Nephron progenitor cell (in vitro differentiated cells): ENCODE data around the gene ACVR2B.

Source experiments
- DNase-seq: peaks from one replicate; pipeline ENCODE4 v3.0.0; 2021
- H3K27ac Mint-ChIP-seq: 2 replicates; pipeline ENCODE4 v1.8.0; 2021; ENCODE audit warnings: mild to moderate bottlenecking, moderate library complexity, mixed read lengths
- H3K27me3 Mint-ChIP-seq: 2 replicates; pipeline ENCODE4 v1.8.0; 2021; ENCODE audit warnings: mild to moderate bottlenecking, low read depth, mixed read lengths; ENCODE audit not compliant: poor library complexity
- H3K36me3 Mint-ChIP-seq: 2 replicates; pipeline ENCODE4 v1.8.0; 2021; ENCODE audit warnings: low read depth, mixed read lengths
- H3K4me1 Mint-ChIP-seq: 2 replicates; pipeline ENCODE4 v1.8.0; 2021; ENCODE audit warnings: mixed read lengths
- H3K4me3 Mint-ChIP-seq: 2 replicates; pipeline ENCODE4 v1.8.0; 2021; ENCODE audit warnings: mild to moderate bottlenecking, moderate library complexity, mixed read lengths
- H3K9me3 Mint-ChIP-seq: 2 replicates; pipeline ENCODE4 v1.8.0; 2021; ENCODE audit warnings: mild to moderate bottlenecking, moderate library complexity, mixed read lengths
- CTCF ChIP-seq: fragments of 200-600 bp; sonication (generic); IDR thresholded peaks from 2 replicates; pipeline ENCODE4 v1.5.0; 2021; ENCODE audit warnings: antibody characterized with exemption

ACVR2B gene

GRCh38 chr3:38477057-38477820, 23.5 kb downstream of the ACVR2B start:
- Mint-ChIP-seq H3K4me1 (peaks cover 39% of the 10 kb centered on the region), H3K27me3 (no peaks in the 10 kb centered on the region), H3K27ac (peak overlapping the region; percentile 16), H3K4me3 (no peak overlapping the region), H3K9me3 (no peaks in the 10 kb centered on the region), H3K36me3 (peaks cover 47% of the 10 kb centered on the region)
- TF ChIP-seq CTCF: no peak
- no peak for DNase-seq

- TF ChIP-seq CTCF: no peak
- peaks cover 32% of the 10 kb centered on the region for H3K4me1 Mint-ChIP-seq
- H3K9me3 Mint-ChIP-seq: no peaks in the 10 kb centered on the region
- H3K4me3 Mint-ChIP-seq: no peak overlapping the region
- DNase-seq: no peak
- H3K27me3 Mint-ChIP-seq: no peaks in the 10 kb centered on the region
- peaks cover 47% of the 10 kb centered on the region for H3K36me3 Mint-ChIP-seq
- H3K27ac Mint-ChIP-seq: peak overlapping the region; percentile 16
Measured at GRCh38 chr3:38477839-38478450, 24.3 kb downstream of the ACVR2B start.

GRCh38 chr3:38478901-38479300, 25.2 kb downstream of the ACVR2B start:
- DNase-seq: no peak
- H3K27ac Mint-ChIP-seq: no peak overlapping the region
- no peak for TF ChIP-seq CTCF
- peaks cover 47% of the 10 kb centered on the region for H3K36me3 Mint-ChIP-seq
- no peak overlapping the region for H3K4me3 Mint-ChIP-seq
- H3K4me1 Mint-ChIP-seq: peaks cover 25% of the 10 kb centered on the region
- H3K27me3 Mint-ChIP-seq: no peaks in the 10 kb centered on the region
- H3K9me3 Mint-ChIP-seq: no peaks in the 10 kb centered on the region

- peak; percentile 40 for DNase-seq
- Mint-ChIP-seq H3K27ac (no peak overlapping the region), H3K9me3 (no peaks in the 10 kb centered on the region), H3K4me3 (no peak overlapping the region), H3K36me3 (peaks cover 48% of the 10 kb centered on the region), H3K4me1 (peaks cover 20% of the 10 kb centered on the region), H3K27me3 (no peaks in the 10 kb centered on the region)
- peak; percentile 77 for TF ChIP-seq CTCF
Measured at GRCh38 chr3:38479431-38480092, 25.9 kb downstream of the ACVR2B start.

- peaks cover 15% of the 10 kb centered on the region for H3K4me1 Mint-ChIP-seq
- DNase-seq: no peak
- no peak overlapping the region for H3K27ac Mint-ChIP-seq
- peaks cover 51% of the 10 kb centered on the region for H3K36me3 Mint-ChIP-seq
- H3K4me3 Mint-ChIP-seq: no peak overlapping the region
- H3K27me3 Mint-ChIP-seq: no peaks in the 10 kb centered on the region
- H3K9me3 Mint-ChIP-seq: no peaks in the 10 kb centered on the region
- TF ChIP-seq CTCF: no peak
Measured at GRCh38 chr3:38480093-38480445, 26.4 kb downstream of the ACVR2B start.
